Breast epithelium (tissue), 3 donors: ENCODE measurements around the gene SFXN1.

Experiments used
- POLR2A ChIP-seq: fragments of 450-650 bp; IDR thresholded peaks from one replicate; pipeline ENCODE4 v1.6.1; 2016; ENCODE audit warnings: antibody characterized with exemption, mild to moderate bottlenecking, moderate library complexity
- POLR2AphosphoS5 ChIP-seq, 3 donors: sonication (generic); formaldehyde crosslinking; IDR thresholded peaks; one replicate each; pipeline ENCODE4 v1.6.1; 2017; ENCODE audit warnings: antibody characterized with exemption in 3 of 3
- TF ChIP-seq, protein P1 (sequence below), 3 donors: fragments of 450-650 bp; IDR thresholded peaks; one replicate each; pipeline ENCODE4 v1.5.1; 2016 to 2017; ENCODE audit warnings: antibody characterized with exemption in 3 of 3, mild to moderate bottlenecking in 3 of 3, moderate library complexity in 3 of 3

DNA sequence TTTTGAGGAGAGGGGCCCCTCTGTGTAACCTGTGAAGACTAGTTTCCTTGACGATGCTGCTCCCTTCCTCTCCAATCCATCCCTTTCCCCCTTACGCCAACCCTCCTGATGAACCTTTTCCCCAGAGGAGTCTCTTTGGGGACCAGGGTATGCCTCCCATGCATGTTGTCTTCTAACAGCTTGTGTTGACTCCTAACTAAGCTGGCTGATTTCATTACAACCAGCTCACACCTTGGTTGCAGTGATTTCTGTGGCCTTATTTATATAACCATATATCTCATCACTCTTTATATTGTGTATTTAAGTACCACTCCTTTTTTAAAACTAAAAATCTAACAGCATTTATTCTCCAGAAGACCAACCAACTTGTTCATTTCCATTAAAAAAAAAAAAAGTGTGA is 42.5 kb downstream of the SFXN1 start:
- TF ChIP-seq, protein P1, sequence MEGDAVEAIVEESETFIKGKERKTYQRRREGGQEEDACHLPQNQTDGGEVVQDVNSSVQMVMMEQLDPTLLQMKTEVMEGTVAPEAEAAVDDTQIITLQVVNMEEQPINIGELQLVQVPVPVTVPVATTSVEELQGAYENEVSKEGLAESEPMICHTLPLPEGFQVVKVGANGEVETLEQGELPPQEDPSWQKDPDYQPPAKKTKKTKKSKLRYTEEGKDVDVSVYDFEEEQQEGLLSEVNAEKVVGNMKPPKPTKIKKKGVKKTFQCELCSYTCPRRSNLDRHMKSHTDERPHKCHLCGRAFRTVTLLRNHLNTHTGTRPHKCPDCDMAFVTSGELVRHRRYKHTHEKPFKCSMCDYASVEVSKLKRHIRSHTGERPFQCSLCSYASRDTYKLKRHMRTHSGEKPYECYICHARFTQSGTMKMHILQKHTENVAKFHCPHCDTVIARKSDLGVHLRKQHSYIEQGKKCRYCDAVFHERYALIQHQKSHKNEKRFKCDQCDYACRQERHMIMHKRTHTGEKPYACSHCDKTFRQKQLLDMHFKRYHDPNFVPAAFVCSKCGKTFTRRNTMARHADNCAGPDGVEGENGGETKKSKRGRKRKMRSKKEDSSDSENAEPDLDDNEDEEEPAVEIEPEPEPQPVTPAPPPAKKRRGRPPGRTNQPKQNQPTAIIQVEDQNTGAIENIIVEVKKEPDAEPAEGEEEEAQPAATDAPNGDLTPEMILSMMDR (IDR thresholded peaks at IDR 0.05), result no peak
- TF ChIP-seq POLR2A (no peak), POLR2AphosphoS5 (IDR thresholded peaks at IDR 0.05) (no peak)
